GM20431 (cell line): ENCODE measurements around the gene KRTAP16-1.
"Not testable (repeated sequence)": the region's sequence is repeated elsewhere in the genome, so short reads cannot be mapped to it uniquely, and the experiment has no call there.

Experiments
- in situ Hi-C: fragments of 300-500 bp; cut with MseI, MboI; formaldehyde crosslinking; loops from one replicate; pipeline ENCODE4 v1.15.0; 2020; ENCODE audit warnings: low sequenced_read_pairs; ENCODE audit not compliant: unreplicated experiment

The KRTAP16-1 gene

GRCh38 chr17:41308918-41309359 lies at the start of gene KRTAP16-1:
TSS of gene KRTAP16-1 (minus strand) at chr17:41309309. CDS start at chr17:41309253, 56 bp downstream.
- in situ Hi-C loops = no loop called here

GRCh38 chr17:41354536-41354935 lies 45.4 kb upstream of the KRTAP16-1 start:
- in situ Hi-C loops = no loop called here

- in situ Hi-C loops = no loop called here
These were observed 43.7 kb upstream of the KRTAP16-1 start for GRCh38 chr17:41352597-41353366.

- in situ Hi-C loops = no loop called here
These were observed 42.1 kb upstream of the KRTAP16-1 start for GRCh38 chr17:41351177-41351576.

- in situ Hi-C loops = not testable (repeated sequence)
These were observed 41.3 kb upstream of the KRTAP16-1 start, which contains the start of gene KRT33A for GRCh38 chr17:41350381-41350878. TSS of gene KRT33A (minus strand) at chr17:41350828. CDS start at chr17:41350767, 61 bp downstream.

- in situ Hi-C loops = no loop called here
These were observed 39.0 kb upstream of the KRTAP16-1 start for GRCh38 chr17:41347869-41348760.

- in situ Hi-C loops = not testable (repeated sequence)
These were observed 37.3 kb upstream of the KRTAP16-1 start for GRCh38 chr17:41346421-41346820.

GRCh38 chr17:41345992-41346391 lies 36.9 kb upstream of the KRTAP16-1 start:
- in situ Hi-C loops = no loop called here

- in situ Hi-C loops = no loop called here
These were observed 33.9 kb upstream of the KRTAP16-1 start for GRCh38 chr17:41343029-41343428.

- in situ Hi-C loops = no loop called here
These were observed 32.1 kb upstream of the KRTAP16-1 start for GRCh38 chr17:41340934-41341861.

- in situ Hi-C loops = no loop called here
These were observed 31.4 kb upstream of the KRTAP16-1 start for GRCh38 chr17:41340494-41340893.

GRCh38 chr17:41339571-41340172 lies 30.6 kb upstream of the KRTAP16-1 start:
- in situ Hi-C loops = no loop called here

- in situ Hi-C loops = no loop called here
These were observed 29.9 kb upstream of the KRTAP16-1 start for GRCh38 chr17:41338961-41339485.

GRCh38 chr17:41335747-41336146 lies 26.6 kb upstream of the KRTAP16-1 start:
- in situ Hi-C loops = no loop called here

- in situ Hi-C loops = no loop called here
These were observed 25.5 kb upstream of the KRTAP16-1 start for GRCh38 chr17:41334385-41335305.

- in situ Hi-C loops = no loop called here
These were observed 24.7 kb upstream of the KRTAP16-1 start for GRCh38 chr17:41333836-41334235.

- in situ Hi-C loops = no loop called here
These were observed 24.0 kb upstream of the KRTAP16-1 start for GRCh38 chr17:41333098-41333497.

GRCh38 chr17:41332239-41332638 lies 23.1 kb upstream of the KRTAP16-1 start:
- in situ Hi-C loops = no loop called here
